ENCODE data around the gene SORCS2. TPM values are rescaled to one million over a fixed set of nuclear protein-coding genes. Genes with fewer than 3 reads are reported as not detected.

SORCS2 gene
- total RNA-seq, 1 donor from 2014 or later: 13.8 TPM

- H3K27ac Mint-ChIP-seq (ENCODE audit: unreplicated experiment): no peak overlapping the region
- H3K4me2 ChIP-seq (ENCODE audit: low read length): no peak overlapping the region
- no peaks in the 10 kb centered on the region for H3K79me2 ChIP-seq (ENCODE audit: insufficient read depth, low read length)
- H3K36me3 ChIP-seq (ENCODE audit: insufficient read depth, low read length): no peaks in the 10 kb centered on the region
- no peaks in the 10 kb centered on the region for H3K9me3 ChIP-seq (ENCODE audit: insufficient read depth, low read depth, low read length)
- no peaks in the 10 kb centered on the region for H3K27me3 ChIP-seq (ENCODE audit: insufficient read depth, low read length)
- no peak overlapping the region for H3K27ac ChIP-seq (ENCODE audit: low read depth, low read length)
- H3K4me3 Mint-ChIP-seq (ENCODE audit: unreplicated experiment): no peak overlapping the region
- no peak overlapping the region for H3K9ac ChIP-seq (ENCODE audit: low read length)
- H3K27me3 Mint-ChIP-seq (ENCODE audit: low read depth, unreplicated experiment): peaks cover 38% of the 10 kb centered on the region
- FAIRE-seq: no peak
- DNase-seq (ENCODE audit: low read depth): no peak
- H3K4me3 ChIP-seq (ENCODE audit: insufficient read depth, low read depth, low read length): no peak overlapping the region
- H3K4me1 ChIP-seq (ENCODE audit: insufficient read depth, low read length): no peaks in the 10 kb centered on the region
- H2AFZ ChIP-seq (ENCODE audit: low read depth, low read length): no peak overlapping the region
- TF ChIP-seq EZH2 (IDR thresholded peaks at IDR 0.05; ENCODE audit: insufficient read depth, low read length) (no peak), CTCF (IDR thresholded peaks at IDR 0.05; ENCODE audit: insufficient read depth, low read depth, low read length) (no peak)
- H3K9me3 Mint-ChIP-seq (ENCODE audit: unreplicated experiment): peaks cover 8% of the 10 kb centered on the region
- peaks cover 14% of the 10 kb centered on the region for H3K36me3 Mint-ChIP-seq (ENCODE audit: low read depth, unreplicated experiment)
- H3K4me1 Mint-ChIP-seq (ENCODE audit: low read depth, unreplicated experiment): peaks cover 7% of the 10 kb centered on the region
- H4K20me1 ChIP-seq (ENCODE audit: insufficient read depth, low read length): peaks cover 46% of the 10 kb centered on the region
Observed at GRCh38 chr4:7312691-7313090, 120.4 kb downstream of the SORCS2 start.

- Mint-ChIP-seq H3K36me3 (ENCODE audit: low read depth, unreplicated experiment) (peaks cover 15% of the 10 kb centered on the region), H3K4me3 (ENCODE audit: unreplicated experiment) (no peak overlapping the region), H3K9me3 (ENCODE audit: unreplicated experiment) (peaks cover 9% of the 10 kb centered on the region), H3K4me1 (ENCODE audit: low read depth, unreplicated experiment) (peaks cover 7% of the 10 kb centered on the region), H3K27me3 (ENCODE audit: low read depth, unreplicated experiment) (peaks cover 33% of the 10 kb centered on the region), H3K27ac (ENCODE audit: unreplicated experiment) (no peak overlapping the region)
- Histone ChIP-seq H3K4me3 (ENCODE audit: insufficient read depth, low read depth, low read length) (no peak overlapping the region), H3K27me3 (ENCODE audit: insufficient read depth, low read length) (no peaks in the 10 kb centered on the region), H3K9ac (ENCODE audit: low read length) (no peak overlapping the region), H3K27ac (ENCODE audit: low read depth, low read length) (no peak overlapping the region), H4K20me1 (ENCODE audit: insufficient read depth, low read length) (peaks cover 42% of the 10 kb centered on the region), H3K4me2 (ENCODE audit: low read length) (no peak overlapping the region), H3K36me3 (ENCODE audit: insufficient read depth, low read length) (no peaks in the 10 kb centered on the region), H2AFZ (ENCODE audit: low read depth, low read length) (no peak overlapping the region), H3K4me1 (ENCODE audit: insufficient read depth, low read length) (no peaks in the 10 kb centered on the region), H3K9me3 (ENCODE audit: insufficient read depth, low read depth, low read length) (peaks cover 5% of the 10 kb centered on the region), H3K79me2 (ENCODE audit: insufficient read depth, low read length) (no peaks in the 10 kb centered on the region)
- TF ChIP-seq EZH2 (IDR thresholded peaks at IDR 0.05; ENCODE audit: insufficient read depth, low read length) (no peak), CTCF (IDR thresholded peaks at IDR 0.05; ENCODE audit: insufficient read depth, low read depth, low read length) (no peak)
- FAIRE-seq (no peak), DNase-seq (ENCODE audit: low read depth) (no peak)
Observed at GRCh38 chr4:7313347-7313811, 121.0 kb downstream of the SORCS2 start.

GRCh38 chr4:7313991-7314390 is 121.7 kb downstream of the SORCS2 start:
- Mint-ChIP-seq H3K27me3 (ENCODE audit: low read depth, unreplicated experiment) (peaks cover 27% of the 10 kb centered on the region), H3K4me1 (ENCODE audit: low read depth, unreplicated experiment) (peaks cover 5% of the 10 kb centered on the region), H3K27ac (ENCODE audit: unreplicated experiment) (no peak overlapping the region), H3K9me3 (ENCODE audit: unreplicated experiment) (peaks cover 14% of the 10 kb centered on the region), H3K36me3 (ENCODE audit: low read depth, unreplicated experiment) (peaks cover 19% of the 10 kb centered on the region), H3K4me3 (ENCODE audit: unreplicated experiment) (no peak overlapping the region)
- no peak overlapping the region for H2AFZ ChIP-seq (ENCODE audit: low read depth, low read length)
- no peaks in the 10 kb centered on the region for H3K4me1 ChIP-seq (ENCODE audit: insufficient read depth, low read length)
- TF ChIP-seq EZH2 (IDR thresholded peaks at IDR 0.05; ENCODE audit: insufficient read depth, low read length): no peak
- no peak for TF ChIP-seq CTCF (IDR thresholded peaks at IDR 0.05; ENCODE audit: insufficient read depth, low read depth, low read length)
- peaks cover 35% of the 10 kb centered on the region for H4K20me1 ChIP-seq (ENCODE audit: insufficient read depth, low read length)
- H3K4me3 ChIP-seq (ENCODE audit: insufficient read depth, low read depth, low read length): no peak overlapping the region
- FAIRE-seq (no peak), DNase-seq (ENCODE audit: low read depth) (no peak)
- H3K9ac ChIP-seq (ENCODE audit: low read length): no peak overlapping the region
- H3K36me3 ChIP-seq (ENCODE audit: insufficient read depth, low read length): no peaks in the 10 kb centered on the region
- no peak overlapping the region for H3K4me2 ChIP-seq (ENCODE audit: low read length)
- peaks cover 11% of the 10 kb centered on the region for H3K9me3 ChIP-seq (ENCODE audit: insufficient read depth, low read depth, low read length)
- no peak overlapping the region for H3K27ac ChIP-seq (ENCODE audit: low read depth, low read length)
- H3K27me3 ChIP-seq (ENCODE audit: insufficient read depth, low read length): no peaks in the 10 kb centered on the region
- no peaks in the 10 kb centered on the region for H3K79me2 ChIP-seq (ENCODE audit: insufficient read depth, low read length)

Measured in astrocyte (in vitro differentiated cells and primary cell).